Urinary bladder (tissue), 4 donors: Measurements from ENCODE around the gene NR1I2. TPM values are rescaled to one million over a fixed set of nuclear protein-coding genes. Genes with fewer than 3 reads are reported as not detected.

Experiments used
- DNase-seq: peaks from one replicate; pipeline ENCODE4 v3.0.0-alpha.2; 2015; ENCODE audit errors: extremely low spot score
- H3K27ac ChIP-seq: one replicate; pipeline ENCODE4 v1.5.1; 2013; ENCODE audit warnings: low read depth, mild to moderate bottlenecking, moderate library complexity
- H3K36me3 ChIP-seq: one replicate; pipeline ENCODE4 v1.6.1; 2013; ENCODE audit warnings: mild to moderate bottlenecking, moderate library complexity; ENCODE audit not compliant: insufficient read depth
- H3K4me1 ChIP-seq: one replicate; pipeline ENCODE4 v1.6.1; 2013; ENCODE audit warnings: mild to moderate bottlenecking, moderate library complexity; ENCODE audit not compliant: insufficient read depth
- H3K4me3 ChIP-seq: one replicate; pipeline ENCODE4 v1.5.1; 2013; ENCODE audit warnings: low read depth, low read length
- WGBS: extraction: QIAGEN DNeasy Blood & Tissue Kit; methylation state at CpG from one replicate; pipeline ENCODE4 v1.1.7; 2013; 5-methylcytosine and 5-hydroxymethylcytosine counted together
- polyA plus RNA-seq: library from polyadenylated mRNA; stranded (reverse); fragments of 200-250 nt; gene quantifications from one replicate; pipeline ENCODE4 v1.2.3, GENCODE V29; 2013
- total RNA-seq: library from RNA; depleted of rRNA; stranded (reverse); fragments of >200 nt; gene quantifications from one replicate; pipeline ENCODE4 v1.2.3, GENCODE V29; 2014
- donor health status: healthy with polysubstance abuse.
- donor health status: healthy.

NR1I2 gene
- total and polyA plus RNA-seq, 2 donors, result 0.11 TPM

- no peak overlapping the region for H3K27ac ChIP-seq
- H3K4me1 ChIP-seq, result no peaks in the 10 kb centered on the region
- 95% methylated on average over 8 of the region's 8 CpGs for WGBS
- no peak for DNase-seq
- no peak overlapping the region for H3K4me3 ChIP-seq
- H3K36me3 ChIP-seq, result no peaks in the 10 kb centered on the region
These were observed 10.4 kb downstream of the NR1I2 start for GRCh38 chr3:119792270-119792669.

GRCh38 chr3:119794401-119794800 lies 12.5 kb downstream of the NR1I2 start:
- Histone ChIP-seq H3K4me1 (no peaks in the 10 kb centered on the region), H3K36me3 (no peaks in the 10 kb centered on the region), H3K4me3 (no peak overlapping the region), H3K27ac (no peak overlapping the region)
- DNase-seq, result no peak
- 93% methylated on average over 2 of the region's 2 CpGs for WGBS

GRCh38 chr3:119794971-119795612 lies 13.2 kb downstream of the NR1I2 start:
- Histone ChIP-seq H3K4me1 (no peaks in the 10 kb centered on the region), H3K36me3 (no peaks in the 10 kb centered on the region), H3K4me3 (no peak overlapping the region), H3K27ac (no peak overlapping the region)
- DNase-seq, result no peak
- WGBS, result 48% methylated on average over 5 of the region's 5 CpGs

- no peak for DNase-seq
- 82% methylated on average over 3 of the region's 3 CpGs for WGBS
- H3K4me3 ChIP-seq, result no peak overlapping the region
- no peaks in the 10 kb centered on the region for H3K36me3 ChIP-seq
- H3K4me1 ChIP-seq, result no peaks in the 10 kb centered on the region
- no peak overlapping the region for H3K27ac ChIP-seq
These were observed 13.9 kb downstream of the NR1I2 start for GRCh38 chr3:119795849-119796248.

GRCh38 chr3:119796368-119796767 lies 14.5 kb downstream of the NR1I2 start:
- H3K4me3 ChIP-seq, result no peak overlapping the region
- no peaks in the 10 kb centered on the region for H3K36me3 ChIP-seq
- H3K4me1 ChIP-seq, result no peaks in the 10 kb centered on the region
- DNase-seq, result no peak
- H3K27ac ChIP-seq, result no peak overlapping the region
- over 99% methylated on average over 2 of the region's 2 CpGs for WGBS

GRCh38 chr3:119796785-119797184 lies 14.9 kb downstream of the NR1I2 start:
- Histone ChIP-seq H3K4me1 (no peaks in the 10 kb centered on the region), H3K4me3 (no peak overlapping the region), H3K27ac (no peak overlapping the region), H3K36me3 (no peaks in the 10 kb centered on the region)
- 59% methylated on average over 2 of the region's 2 CpGs for WGBS
- DNase-seq, result no peak

- DNase-seq, result no peak
These were observed 18.9 kb downstream of the NR1I2 start for GRCh38 chr3:119800844-119801243.

GRCh38 chr3:119808244-119808643 lies 26.3 kb downstream of the NR1I2 start:
- Histone ChIP-seq H3K27ac (no peak overlapping the region), H3K4me3 (no peak overlapping the region), H3K36me3 (no peaks in the 10 kb centered on the region), H3K4me1 (no peaks in the 10 kb centered on the region)
- DNase-seq, result no peak
- WGBS, result 98% methylated on average over 4 of the region's 4 CpGs

More at GRCh38 chr3:119800844-119801243, 18.9 kb downstream of the NR1I2 start:
- H3K4me1 ChIP-seq, result no peaks in the 10 kb centered on the region
- no peaks in the 10 kb centered on the region for H3K36me3 ChIP-seq
- 78% methylated on average over 4 of the region's 4 CpGs for WGBS
- H3K27ac ChIP-seq, result no peak overlapping the region
- no peak overlapping the region for H3K4me3 ChIP-seq

GRCh38 chr3:119808843-119809242 lies 26.9 kb downstream of the NR1I2 start:
- Histone ChIP-seq H3K4me1 (no peaks in the 10 kb centered on the region), H3K36me3 (no peaks in the 10 kb centered on the region), H3K4me3 (no peak overlapping the region), H3K27ac (no peak overlapping the region)
- WGBS, result 89% methylated on average over 6 of the region's 6 CpGs
- no peak for DNase-seq

GRCh38 chr3:119809249-119810017 lies 27.5 kb downstream of the NR1I2 start:
- 22% methylated on average over 31 of the region's 31 CpGs for WGBS
- no peak overlapping the region for H3K27ac ChIP-seq
- H3K4me3 ChIP-seq, result peak overlapping the region; percentile 33
- DNase-seq, result no peak
- H3K4me1 ChIP-seq, result no peaks in the 10 kb centered on the region
- no peaks in the 10 kb centered on the region for H3K36me3 ChIP-seq

GRCh38 chr3:119810018-119810435 lies 28.1 kb downstream of the NR1I2 start:
- Histone ChIP-seq H3K4me3 (peak overlapping the region; percentile 33), H3K27ac (no peak overlapping the region), H3K4me1 (no peaks in the 10 kb centered on the region), H3K36me3 (no peaks in the 10 kb centered on the region)
- DNase-seq, result no peak
- WGBS, result 2% methylated on average over 33 of the region's 33 CpGs

GRCh38 chr3:119812491-119813058 lies 30.7 kb downstream of the NR1I2 start:
- Histone ChIP-seq H3K4me3 (no peak overlapping the region), H3K4me1 (no peaks in the 10 kb centered on the region), H3K27ac (no peak overlapping the region), H3K36me3 (no peaks in the 10 kb centered on the region)
- no peak for DNase-seq
- 69% methylated on average over 8 of the region's 8 CpGs for WGBS

GRCh38 chr3:119815716-119816115 lies 33.8 kb downstream of the NR1I2 start:
- Histone ChIP-seq H3K36me3 (no peaks in the 10 kb centered on the region), H3K27ac (no peak overlapping the region), H3K4me1 (no peaks in the 10 kb centered on the region), H3K4me3 (no peak overlapping the region)
- DNase-seq, result no peak
- WGBS, result 89% methylated on average over 8 of the region's 8 CpGs

GRCh38 chr3:119817071-119817470 lies 35.2 kb downstream of the NR1I2 start:
- H3K27ac ChIP-seq, result no peak overlapping the region
- H3K4me3 ChIP-seq, result no peak overlapping the region
- no peak for DNase-seq
- 86% methylated on average over 12 of the region's 12 CpGs for WGBS
- no peaks in the 10 kb centered on the region for H3K36me3 ChIP-seq
- no peaks in the 10 kb centered on the region for H3K4me1 ChIP-seq
